ENCODE data around the gene CFAP57.

Gene CFAP57

GRCh38 chr1:43232482-43232881, 60.4 kb downstream of the CFAP57 start:
- H3F3A ChIP-seq (ENCODE audit: low read depth): no peaks in the 10 kb centered on the region
- no peak overlapping the region for H3K9ac ChIP-seq (ENCODE audit: low read depth, low read length, poor library complexity, severe bottlenecking)
- H3K4me1 ChIP-seq (ENCODE audit: insufficient read depth, low read length, poor library complexity, severe bottlenecking): no peaks in the 10 kb centered on the region
- no peaks in the 10 kb centered on the region for H3K9me3 ChIP-seq (ENCODE audit: insufficient read depth, low read depth, low read length)
- H3K4me2 ChIP-seq (ENCODE audit: low read depth, low read length, poor library complexity, severe bottlenecking): no peak overlapping the region
- TF ChIP-seq EZH2phosphoT487 (IDR thresholded peaks at IDR 0.05; ENCODE audit: borderline replicate concordance) (no peak), CTCF (conservative IDR thresholded peaks at IDR 0.05; ENCODE audit: low read length) (no peak)
- H3K36me3 ChIP-seq (ENCODE audit: insufficient read depth, low read length): no peaks in the 10 kb centered on the region
- no peaks in the 10 kb centered on the region for H4K20me1 ChIP-seq (ENCODE audit: insufficient read depth, low read length, poor library complexity, severe bottlenecking)
- H3K4me3 ChIP-seq (ENCODE audit: low read length, poor library complexity, severe bottlenecking): no peak overlapping the region
- H3K79me2 ChIP-seq (ENCODE audit: insufficient read depth, low read length): no peaks in the 10 kb centered on the region
- no peaks in the 10 kb centered on the region for H3K27me3 ChIP-seq (ENCODE audit: insufficient read depth, low read length, poor library complexity, severe bottlenecking)
- no peaks in the 10 kb centered on the region for H3K9me2 ChIP-seq (replicated peaks; ENCODE audit: low read depth, low read length)
- no peak overlapping the region for H2AFZ ChIP-seq (ENCODE audit: low read length)

GRCh38 chr1:43233631-43234030, 61.5 kb downstream of the CFAP57 start:
- Histone ChIP-seq H3K27me3 (ENCODE audit: insufficient read depth, low read length, poor library complexity, severe bottlenecking) (no peaks in the 10 kb centered on the region), H3F3A (ENCODE audit: low read depth) (no peaks in the 10 kb centered on the region), H3K9me3 (ENCODE audit: insufficient read depth, low read depth, low read length) (no peaks in the 10 kb centered on the region), H2AFZ (ENCODE audit: low read length) (no peak overlapping the region), H3K4me3 (ENCODE audit: low read length, poor library complexity, severe bottlenecking) (no peak overlapping the region), H3K4me1 (ENCODE audit: insufficient read depth, low read length, poor library complexity, severe bottlenecking) (no peaks in the 10 kb centered on the region), H3K36me3 (ENCODE audit: insufficient read depth, low read length) (no peaks in the 10 kb centered on the region), H3K9me2 (replicated peaks; ENCODE audit: low read depth, low read length) (no peaks in the 10 kb centered on the region), H3K79me2 (ENCODE audit: insufficient read depth, low read length) (no peaks in the 10 kb centered on the region), H3K4me2 (ENCODE audit: low read depth, low read length, poor library complexity, severe bottlenecking) (no peak overlapping the region), H3K9ac (ENCODE audit: low read depth, low read length, poor library complexity, severe bottlenecking) (no peak overlapping the region), H4K20me1 (ENCODE audit: insufficient read depth, low read length, poor library complexity, severe bottlenecking) (no peaks in the 10 kb centered on the region)
- TF ChIP-seq CTCF (conservative IDR thresholded peaks at IDR 0.05; ENCODE audit: low read length) (no peak), EZH2phosphoT487 (IDR thresholded peaks at IDR 0.05; ENCODE audit: borderline replicate concordance) (no peak)

DNA sequence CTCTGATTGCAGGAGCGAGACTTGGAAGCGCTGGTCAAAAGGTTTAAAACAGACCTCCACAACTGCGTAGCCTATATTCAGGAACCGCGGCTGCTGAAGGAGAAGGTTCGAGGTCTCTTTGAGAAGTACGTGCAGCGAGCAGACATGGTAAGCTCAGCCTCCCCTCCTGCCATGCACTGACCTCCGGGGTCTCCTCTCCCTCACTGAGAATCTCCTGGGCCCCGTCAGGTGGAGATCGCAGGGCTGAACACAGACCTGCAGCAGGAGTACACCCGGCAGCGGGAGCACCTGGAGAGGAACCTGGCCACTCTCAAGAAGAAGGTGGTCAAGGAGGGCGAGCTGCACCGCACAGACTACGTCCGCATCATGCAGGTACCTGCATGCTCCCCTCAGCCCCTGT, 62.1 kb downstream of the CFAP57 start:
- H3K36me3 ChIP-seq (ENCODE audit: insufficient read depth, low read length): no peaks in the 10 kb centered on the region
- H2AFZ ChIP-seq (ENCODE audit: low read length): no peak overlapping the region
- no peaks in the 10 kb centered on the region for H4K20me1 ChIP-seq (ENCODE audit: insufficient read depth, low read length, poor library complexity, severe bottlenecking)
- no peak overlapping the region for H3K4me2 ChIP-seq (ENCODE audit: low read depth, low read length, poor library complexity, severe bottlenecking)
- no peak overlapping the region for H3K9ac ChIP-seq (ENCODE audit: low read depth, low read length, poor library complexity, severe bottlenecking)
- no peaks in the 10 kb centered on the region for H3K4me1 ChIP-seq (ENCODE audit: insufficient read depth, low read length, poor library complexity, severe bottlenecking)
- no peaks in the 10 kb centered on the region for H3K9me2 ChIP-seq (replicated peaks; ENCODE audit: low read depth, low read length)
- H3K9me3 ChIP-seq (ENCODE audit: insufficient read depth, low read depth, low read length): no peaks in the 10 kb centered on the region
- H3K27me3 ChIP-seq (ENCODE audit: insufficient read depth, low read length, poor library complexity, severe bottlenecking): no peaks in the 10 kb centered on the region
- no peak for TF ChIP-seq EZH2phosphoT487 (IDR thresholded peaks at IDR 0.05; ENCODE audit: borderline replicate concordance)
- TF ChIP-seq CTCF (conservative IDR thresholded peaks at IDR 0.05; ENCODE audit: low read length): no peak
- no peaks in the 10 kb centered on the region for H3F3A ChIP-seq (ENCODE audit: low read depth)
- no peaks in the 10 kb centered on the region for H3K79me2 ChIP-seq (ENCODE audit: insufficient read depth, low read length)
- H3K4me3 ChIP-seq (ENCODE audit: low read length, poor library complexity, severe bottlenecking): no peak overlapping the region
